Neutrophil (primary cell): Measurements from ENCODE around the gene SLC13A3.

Experiments
- H3K27ac ChIP-seq: fragments of 200-600 bp; sonication (generic); 2 replicates; pipeline ENCODE4 v1.5.1; 2016; ENCODE audit warnings: mild to moderate bottlenecking, moderate library complexity
- H3K27me3 ChIP-seq: fragments of 200-600 bp; sonication (generic); 2 replicates; pipeline ENCODE4 v1.6.0; 2016; ENCODE audit warnings: mild to moderate bottlenecking
- H3K36me3 ChIP-seq: fragments of 200-600 bp; sonication (generic); 2 replicates; pipeline ENCODE4 v1.5.1; 2017
- H3K4me1 ChIP-seq, 2 experiments: fragments of 200-600 bp in 1 of 2; sonication (generic) in 1 of 2; 1 replicate in 1 of 2; 2 replicates in 1 of 2; pipeline versions ENCODE4 v1.5.1 to v1.6.1; 2013 to 2016; ENCODE audit warnings: low read depth in 1 of 2, low read length in 1 of 2, mild to moderate bottlenecking in 1 of 2, moderate library complexity in 1 of 2; ENCODE audit not compliant: control insufficient read depth in 1 of 2, insufficient read depth in 1 of 2
- H3K4me3 ChIP-seq, 2 experiments: fragments of 200-600 bp in 1 of 2; sonication (generic) in 1 of 2; 1 replicate in 1 of 2; 2 replicates in 1 of 2; pipeline ENCODE4 v1.5.1; 2013 to 2016; ENCODE audit warnings: low read depth in 1 of 2, low read length in 1 of 2, mild to moderate bottlenecking in 1 of 2, moderate library complexity in 1 of 2
- H3K9me3 ChIP-seq: fragments of 200-600 bp; sonication (generic); 2 replicates; pipeline ENCODE4 v1.5.1; 2016
- CTCF ChIP-seq: fragments of 200-600 bp; sonication (generic); IDR thresholded peaks from 2 replicates; pipeline ENCODE4 v1.5.1; 2016; ENCODE audit warnings: antibody characterized with exemption

The SLC13A3 gene

GRCh38 chr20:46520976-46521579 lies 130.2 kb downstream of the SLC13A3 start:
- H3K9me3 ChIP-seq = no peaks in the 10 kb centered on the region
- no peaks in the 10 kb centered on the region for H3K4me1 ChIP-seq
- no peaks in the 10 kb centered on the region for H3K36me3 ChIP-seq
- no peak overlapping the region for H3K4me3 ChIP-seq
- no peak overlapping the region for H3K27ac ChIP-seq
- H3K27me3 ChIP-seq = peaks cover 11% of the 10 kb centered on the region
- TF ChIP-seq CTCF = no peak

- Histone ChIP-seq H3K36me3 (no peaks in the 10 kb centered on the region), H3K27me3 (peaks cover 11% of the 10 kb centered on the region)
Observed at GRCh38 chr20:46520540-46520939, 130.7 kb downstream of the SLC13A3 start.

DNA sequence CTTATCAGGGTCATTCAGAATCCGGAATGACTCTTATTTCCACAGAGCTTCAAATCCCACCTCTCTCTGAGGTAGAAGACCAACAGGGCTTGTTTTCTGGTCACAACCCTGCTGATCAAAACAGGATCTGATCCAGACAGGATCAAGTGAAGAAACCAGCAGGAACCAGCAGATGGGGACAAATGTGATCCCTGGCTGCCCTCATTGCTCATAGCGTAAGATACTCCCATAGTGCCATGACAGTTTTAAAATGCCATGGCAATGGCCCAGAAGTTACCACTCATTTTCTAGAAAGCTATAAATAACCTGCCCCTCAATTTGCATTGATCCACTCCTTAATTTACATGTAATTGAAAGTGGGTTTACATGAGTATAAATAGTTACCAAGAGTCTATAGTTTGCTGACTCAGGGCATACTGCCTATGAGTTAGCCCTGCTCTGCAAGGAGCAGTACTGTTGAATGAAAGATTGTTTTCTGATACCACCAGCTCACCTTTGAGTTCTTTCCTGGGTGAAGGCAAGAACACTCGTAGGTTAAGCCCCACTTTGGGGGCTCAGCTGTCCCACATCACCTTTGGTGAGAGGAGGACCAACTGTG lies 131.7 kb downstream of the SLC13A3 start:
- no peak overlapping the region for H3K27ac ChIP-seq

More at GRCh38 chr20:46520540-46520939, 130.7 kb downstream of the SLC13A3 start:
- no peak overlapping the region for H3K4me3 ChIP-seq
- H3K4me1 ChIP-seq = no peaks in the 10 kb centered on the region
- H3K27ac ChIP-seq = no peak overlapping the region
- H3K9me3 ChIP-seq = no peaks in the 10 kb centered on the region
- TF ChIP-seq CTCF = no peak

GRCh38 chr20:46512943-46513844 lies 138.1 kb downstream of the SLC13A3 start, which contains the start of gene ZNF334:
Gene ZNF334, minus strand, starts transcription at chr20:46513559. Its CDS starts 1,457 bp downstream, at chr20:46512102.
- Histone ChIP-seq H3K27me3 (peaks cover 38% of the 10 kb centered on the region), H3K36me3 (no peaks in the 10 kb centered on the region), H3K9me3 (no peaks in the 10 kb centered on the region), H3K4me3 (peak within 1 kb of the TSS; percentile 44 to 58), H3K4me1 (peaks cover 13 to 20% of the 10 kb centered on the region in 2 experiments), H3K27ac (no peak within 1 kb of the TSS)
- TF ChIP-seq CTCF = no peak

More for the DNA sequence above, 131.7 kb downstream of the SLC13A3 start:
- TF ChIP-seq CTCF = no peak
- peaks cover 16% of the 10 kb centered on the region for H3K27me3 ChIP-seq
- H3K4me3 ChIP-seq = no peak overlapping the region
- H3K9me3 ChIP-seq = no peaks in the 10 kb centered on the region
- no peaks in the 10 kb centered on the region for H3K36me3 ChIP-seq
- no peaks in the 10 kb centered on the region for H3K4me1 ChIP-seq

- Histone ChIP-seq H3K9me3 (no peaks in the 10 kb centered on the region), H3K4me3 (no peak overlapping the region)
- TF ChIP-seq CTCF = no peak
Observed at GRCh38 chr20:46509523-46509922, 141.7 kb downstream of the SLC13A3 start.

More at GRCh38 chr20:46509523-46509922, 141.7 kb downstream of the SLC13A3 start:
- peaks cover 13 to 20% of the 10 kb centered on the region in 2 experiments for H3K4me1 ChIP-seq
- H3K27ac ChIP-seq = no peak overlapping the region
- no peaks in the 10 kb centered on the region for H3K36me3 ChIP-seq
- peaks cover 22% of the 10 kb centered on the region for H3K27me3 ChIP-seq
